ENCODE data around the gene PCDH9.

Gene PCDH9

DNA sequence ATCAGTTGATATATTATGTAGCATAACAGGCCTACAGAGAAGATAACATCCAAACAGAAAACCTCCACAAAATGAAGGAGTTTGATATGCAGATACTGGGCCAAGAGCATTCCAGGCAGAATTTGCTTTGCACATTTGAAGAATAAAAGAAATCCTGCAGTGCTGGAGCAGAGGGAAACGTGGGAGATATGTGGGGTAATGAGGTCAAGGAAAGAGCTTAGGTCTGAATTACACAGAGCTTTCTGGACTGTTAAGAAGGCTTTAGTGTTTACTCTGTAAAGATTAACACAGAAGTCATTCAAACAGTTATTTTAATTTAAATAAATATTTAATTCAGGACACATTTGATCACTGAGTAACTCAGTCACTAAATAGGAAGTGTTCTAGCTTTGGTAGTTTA lies 692.7 kb downstream of the PCDH9 start:
- TF ChIP-seq, protein P1, sequence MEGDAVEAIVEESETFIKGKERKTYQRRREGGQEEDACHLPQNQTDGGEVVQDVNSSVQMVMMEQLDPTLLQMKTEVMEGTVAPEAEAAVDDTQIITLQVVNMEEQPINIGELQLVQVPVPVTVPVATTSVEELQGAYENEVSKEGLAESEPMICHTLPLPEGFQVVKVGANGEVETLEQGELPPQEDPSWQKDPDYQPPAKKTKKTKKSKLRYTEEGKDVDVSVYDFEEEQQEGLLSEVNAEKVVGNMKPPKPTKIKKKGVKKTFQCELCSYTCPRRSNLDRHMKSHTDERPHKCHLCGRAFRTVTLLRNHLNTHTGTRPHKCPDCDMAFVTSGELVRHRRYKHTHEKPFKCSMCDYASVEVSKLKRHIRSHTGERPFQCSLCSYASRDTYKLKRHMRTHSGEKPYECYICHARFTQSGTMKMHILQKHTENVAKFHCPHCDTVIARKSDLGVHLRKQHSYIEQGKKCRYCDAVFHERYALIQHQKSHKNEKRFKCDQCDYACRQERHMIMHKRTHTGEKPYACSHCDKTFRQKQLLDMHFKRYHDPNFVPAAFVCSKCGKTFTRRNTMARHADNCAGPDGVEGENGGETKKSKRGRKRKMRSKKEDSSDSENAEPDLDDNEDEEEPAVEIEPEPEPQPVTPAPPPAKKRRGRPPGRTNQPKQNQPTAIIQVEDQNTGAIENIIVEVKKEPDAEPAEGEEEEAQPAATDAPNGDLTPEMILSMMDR (IDR thresholded peaks at IDR 0.05; ENCODE audit: low read depth, low read length), result no peak
- H3K4me3 ChIP-seq (ENCODE audit: low read depth, low read length), result no peak overlapping the region

DNA sequence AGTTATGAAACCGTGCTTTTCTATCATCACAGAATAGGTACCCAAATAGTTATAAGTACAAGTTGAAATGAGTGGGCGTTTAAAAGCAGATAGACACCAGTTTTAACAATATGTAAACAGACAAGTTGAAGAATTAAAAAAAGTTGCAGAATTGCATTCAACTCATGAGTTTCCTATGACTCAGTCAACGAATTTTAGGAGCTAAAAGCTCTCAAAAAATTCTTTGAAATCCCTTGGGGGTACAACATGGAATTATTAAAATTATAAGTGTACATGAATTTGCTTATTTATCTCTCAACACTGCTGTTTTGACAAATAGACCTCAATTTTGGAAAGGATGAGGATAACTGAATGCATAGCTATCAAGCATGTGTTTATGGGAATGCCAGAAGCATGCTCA lies 693.4 kb downstream of the PCDH9 start:
- TF ChIP-seq, protein P1 (IDR thresholded peaks at IDR 0.05; ENCODE audit: low read depth, low read length), result no peak
- H3K4me3 ChIP-seq (ENCODE audit: low read depth, low read length), result no peak overlapping the region

DNA sequence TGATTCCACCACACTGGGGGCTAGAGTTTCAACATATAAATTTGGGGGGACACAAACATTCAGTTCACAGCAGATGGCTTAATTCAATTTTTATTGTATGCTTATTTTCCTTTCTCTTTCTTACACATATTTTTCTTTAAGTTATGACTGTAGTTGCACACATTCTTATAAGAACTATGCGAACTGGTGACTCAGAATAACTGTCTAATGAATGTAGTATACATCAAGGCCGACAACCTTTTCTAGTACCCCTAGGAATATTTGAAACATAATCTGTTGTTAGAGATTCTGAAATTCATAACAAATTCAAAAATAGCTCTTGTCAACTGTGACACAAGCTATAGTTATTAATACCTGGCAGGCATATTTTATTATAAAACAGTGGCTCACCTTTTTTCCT lies 695.6 kb downstream of the PCDH9 start:
- no peak overlapping the region for H3K4me3 ChIP-seq (ENCODE audit: low read depth, low read length)
- TF ChIP-seq, protein P1 (IDR thresholded peaks at IDR 0.05; ENCODE audit: low read depth, low read length), result no peak

DNA sequence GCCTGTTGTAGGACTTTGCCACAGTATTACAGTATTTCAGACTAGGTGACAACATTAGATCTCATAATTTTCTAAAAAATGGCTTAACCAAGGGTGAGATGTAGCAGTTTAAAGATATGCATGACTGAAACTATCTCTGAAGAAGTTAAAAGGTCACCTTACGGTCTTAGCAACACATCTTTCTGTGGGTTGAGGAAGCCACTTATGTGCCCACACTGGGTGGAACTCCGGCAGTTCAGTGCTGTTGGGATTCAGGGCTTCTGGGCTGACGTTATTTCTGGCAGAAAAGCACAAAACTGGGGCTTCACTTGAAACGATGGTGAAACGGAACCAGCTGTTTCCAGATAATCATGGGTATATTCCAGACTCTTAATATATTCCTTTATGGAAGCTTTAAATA lies 697.3 kb downstream of the PCDH9 start:
- no peak overlapping the region for H3K4me3 ChIP-seq (ENCODE audit: low read depth, low read length)
- TF ChIP-seq, protein P1 (IDR thresholded peaks at IDR 0.05; ENCODE audit: low read depth, low read length), result no peak

DNA sequence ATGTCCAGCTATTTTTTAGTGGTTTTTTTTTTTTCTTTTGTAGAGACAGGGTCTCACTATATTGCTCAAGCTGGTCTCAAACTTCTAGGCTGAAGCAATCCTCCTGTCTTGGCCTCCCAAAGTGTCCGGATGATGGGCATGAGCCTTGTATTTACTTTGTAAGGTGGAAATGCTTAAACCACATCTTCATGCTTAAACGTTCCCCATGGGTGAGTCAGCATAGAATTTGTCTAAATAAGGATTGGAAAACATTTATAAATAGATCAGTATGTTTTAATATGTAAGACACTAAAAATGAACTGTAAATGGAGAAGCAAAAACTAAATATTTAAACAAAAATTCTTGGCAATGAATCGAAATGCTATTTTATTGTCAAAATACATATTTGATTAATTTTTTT lies 698.0 kb downstream of the PCDH9 start:
- H3K4me3 ChIP-seq (ENCODE audit: low read depth, low read length), result no peak overlapping the region
- TF ChIP-seq, protein P1 (IDR thresholded peaks at IDR 0.05; ENCODE audit: low read depth, low read length), result no peak

DNA sequence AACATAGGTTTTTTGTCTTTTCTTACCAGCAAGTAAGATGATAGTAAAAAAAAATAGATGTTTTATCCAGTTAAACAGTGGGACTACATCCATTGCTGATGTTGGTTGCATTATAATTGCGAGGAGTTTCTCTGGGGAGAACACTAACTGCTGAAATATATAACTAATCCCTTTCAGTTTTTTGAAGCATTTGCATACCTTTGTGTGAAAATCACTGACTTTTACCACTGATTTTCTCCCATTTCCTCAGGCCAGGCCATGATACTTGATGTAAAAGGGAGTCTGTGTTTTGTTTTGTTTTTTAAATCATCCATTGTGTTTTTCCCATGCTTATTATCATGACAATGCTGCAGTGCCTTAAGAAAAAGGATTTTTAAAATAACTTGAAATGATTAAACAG lies 699.5 kb downstream of the PCDH9 start:
- no peak overlapping the region for H3K4me3 ChIP-seq (ENCODE audit: low read depth, low read length)
- TF ChIP-seq, protein P1 (IDR thresholded peaks at IDR 0.05; ENCODE audit: low read depth, low read length), result no peak

DNA sequence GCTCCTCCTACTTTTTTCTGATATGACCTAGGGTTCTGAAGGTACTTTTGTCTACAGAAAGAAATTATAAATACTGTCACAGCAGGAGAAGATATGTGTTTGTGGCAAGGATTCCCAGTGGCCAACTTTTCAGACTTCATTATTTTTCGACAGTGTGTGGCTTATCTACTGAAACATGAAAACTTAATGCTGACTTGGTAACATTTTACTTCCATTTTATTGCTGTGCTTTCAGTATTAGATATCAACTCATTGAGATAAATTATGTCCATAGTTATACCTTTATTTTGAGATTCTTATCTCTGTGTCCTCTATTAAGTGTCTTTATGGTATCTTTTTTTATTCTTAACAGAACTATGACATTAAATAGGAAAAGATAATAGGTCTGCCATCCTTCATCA lies 700.0 kb downstream of the PCDH9 start:
- H3K4me3 ChIP-seq (ENCODE audit: low read depth, low read length), result no peak overlapping the region
- TF ChIP-seq, protein P1 (IDR thresholded peaks at IDR 0.05; ENCODE audit: low read depth, low read length), result no peak
